SK-N-MC (cell line): ENCODE data around the gene SLC17A3.

Experiments
- EZH2 ChIP-seq: fragments of 200-600 bp; sonication (generic); IDR thresholded peaks from one replicate; pipeline ENCODE4 v1.6.1; 2017; ENCODE audit warnings: antibody characterized with exemption
- POLR2AphosphoS5 ChIP-seq: IDR thresholded peaks from 2 replicates; pipeline ENCODE4 v1.6.1; 2012; ENCODE audit warnings: mild to moderate bottlenecking, low read depth, low read length, borderline replicate concordance

DNA sequence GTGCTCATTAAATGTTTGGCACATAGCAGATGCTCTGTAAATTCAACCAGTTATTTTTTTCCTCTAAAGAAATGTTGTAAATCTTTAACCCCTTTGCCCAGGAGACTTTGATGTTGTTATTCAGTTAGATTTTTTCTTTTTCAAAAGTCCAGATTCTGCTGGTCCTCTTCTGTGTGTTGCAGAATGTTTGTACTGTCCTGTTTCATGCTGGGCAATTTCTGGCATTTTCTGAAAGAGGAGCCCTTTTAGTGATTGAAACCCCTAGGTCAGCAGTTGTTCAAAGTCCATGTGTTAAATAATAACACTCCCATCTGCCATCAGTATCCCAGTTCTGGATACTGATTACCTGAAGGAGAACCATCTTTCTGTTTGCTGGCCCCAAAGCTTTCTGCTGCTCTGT is 40.9 kb downstream of the SLC17A3 start:
- TF ChIP-seq EZH2 (no peak), POLR2AphosphoS5 (no peak)
